ENCODE results near the gene ADAM8.

Gene ADAM8

DNA sequence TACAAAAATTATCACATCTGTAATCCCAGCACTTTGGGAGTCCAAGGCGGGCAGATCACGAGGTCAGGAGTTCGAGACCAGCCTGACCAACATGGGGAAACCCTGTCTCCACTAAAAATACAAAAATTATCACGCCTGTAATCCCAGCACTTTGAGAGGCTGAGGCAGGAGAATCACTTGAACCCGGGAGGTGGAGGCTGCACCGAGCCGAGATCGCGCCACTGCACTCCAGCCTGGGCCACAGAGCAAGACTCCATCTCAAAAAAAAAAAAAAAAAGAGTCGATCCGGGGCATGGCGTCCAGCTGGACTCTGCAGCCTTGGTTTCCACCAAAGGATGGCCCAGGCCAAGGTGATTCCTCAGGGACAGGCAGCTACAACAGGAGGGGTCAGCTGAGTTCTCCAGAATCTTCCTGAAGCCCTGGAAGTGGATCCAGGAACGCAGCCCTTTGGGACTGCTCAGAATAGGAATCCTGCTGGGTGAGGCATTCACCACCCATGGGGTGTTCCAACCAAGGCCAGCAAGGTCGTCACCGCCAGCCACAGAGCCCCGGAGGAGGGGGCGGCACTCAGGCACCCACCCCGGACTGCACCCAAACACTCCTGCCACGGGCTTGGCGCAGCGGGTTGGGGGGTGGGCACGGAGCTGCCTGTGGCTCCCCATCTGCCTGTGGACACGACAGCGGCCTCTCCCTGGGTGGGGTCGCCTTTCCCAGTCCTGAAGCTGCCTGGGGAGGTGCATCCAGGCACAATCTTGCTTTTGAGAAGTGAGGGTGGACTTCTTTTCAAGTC is 58.7 kb downstream of the ADAM8 start:
- peaks cover 16% of the 10 kb centered on the region for H3K27me3 ChIP-seq (ENCODE audit: insufficient read depth, poor library complexity, severe bottlenecking)

DNA sequence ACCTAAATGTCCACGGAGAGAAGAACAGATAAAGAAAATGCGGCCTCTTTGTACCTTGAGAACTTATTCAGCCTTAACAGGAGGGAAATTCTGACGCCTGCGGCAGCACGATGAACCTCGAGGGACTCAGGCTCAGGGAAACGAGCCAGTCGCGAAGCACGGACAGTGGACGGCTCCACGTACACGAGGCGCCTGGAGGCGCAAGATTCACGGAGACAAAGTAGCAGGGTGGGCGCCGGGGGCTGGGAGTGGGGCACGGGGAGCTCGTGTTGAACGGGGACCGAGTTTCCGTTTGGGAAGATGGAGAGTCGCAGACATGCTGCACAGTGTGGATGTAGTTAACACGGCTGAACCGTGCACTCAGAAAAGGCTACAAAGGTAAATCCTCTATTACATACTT is 59.9 kb downstream of the ADAM8 start:
- DNase-seq (ENCODE audit: low read depth in 1 of 2, low spot score in 1 of 2) = no peak
- H3K4me3 ChIP-seq (replicated peaks; ENCODE audit: insufficient read depth, low read length) = no peak overlapping the region
- no peak for TF ChIP-seq GABPA (IDR thresholded peaks at IDR 0.05; ENCODE audit: low read depth)
- TF ChIP-seq, protein P1, sequence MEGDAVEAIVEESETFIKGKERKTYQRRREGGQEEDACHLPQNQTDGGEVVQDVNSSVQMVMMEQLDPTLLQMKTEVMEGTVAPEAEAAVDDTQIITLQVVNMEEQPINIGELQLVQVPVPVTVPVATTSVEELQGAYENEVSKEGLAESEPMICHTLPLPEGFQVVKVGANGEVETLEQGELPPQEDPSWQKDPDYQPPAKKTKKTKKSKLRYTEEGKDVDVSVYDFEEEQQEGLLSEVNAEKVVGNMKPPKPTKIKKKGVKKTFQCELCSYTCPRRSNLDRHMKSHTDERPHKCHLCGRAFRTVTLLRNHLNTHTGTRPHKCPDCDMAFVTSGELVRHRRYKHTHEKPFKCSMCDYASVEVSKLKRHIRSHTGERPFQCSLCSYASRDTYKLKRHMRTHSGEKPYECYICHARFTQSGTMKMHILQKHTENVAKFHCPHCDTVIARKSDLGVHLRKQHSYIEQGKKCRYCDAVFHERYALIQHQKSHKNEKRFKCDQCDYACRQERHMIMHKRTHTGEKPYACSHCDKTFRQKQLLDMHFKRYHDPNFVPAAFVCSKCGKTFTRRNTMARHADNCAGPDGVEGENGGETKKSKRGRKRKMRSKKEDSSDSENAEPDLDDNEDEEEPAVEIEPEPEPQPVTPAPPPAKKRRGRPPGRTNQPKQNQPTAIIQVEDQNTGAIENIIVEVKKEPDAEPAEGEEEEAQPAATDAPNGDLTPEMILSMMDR (IDR thresholded peaks at IDR 0.05; ENCODE audit: insufficient read depth, low read length) = no peak
- TF ChIP-seq, protein P2, sequence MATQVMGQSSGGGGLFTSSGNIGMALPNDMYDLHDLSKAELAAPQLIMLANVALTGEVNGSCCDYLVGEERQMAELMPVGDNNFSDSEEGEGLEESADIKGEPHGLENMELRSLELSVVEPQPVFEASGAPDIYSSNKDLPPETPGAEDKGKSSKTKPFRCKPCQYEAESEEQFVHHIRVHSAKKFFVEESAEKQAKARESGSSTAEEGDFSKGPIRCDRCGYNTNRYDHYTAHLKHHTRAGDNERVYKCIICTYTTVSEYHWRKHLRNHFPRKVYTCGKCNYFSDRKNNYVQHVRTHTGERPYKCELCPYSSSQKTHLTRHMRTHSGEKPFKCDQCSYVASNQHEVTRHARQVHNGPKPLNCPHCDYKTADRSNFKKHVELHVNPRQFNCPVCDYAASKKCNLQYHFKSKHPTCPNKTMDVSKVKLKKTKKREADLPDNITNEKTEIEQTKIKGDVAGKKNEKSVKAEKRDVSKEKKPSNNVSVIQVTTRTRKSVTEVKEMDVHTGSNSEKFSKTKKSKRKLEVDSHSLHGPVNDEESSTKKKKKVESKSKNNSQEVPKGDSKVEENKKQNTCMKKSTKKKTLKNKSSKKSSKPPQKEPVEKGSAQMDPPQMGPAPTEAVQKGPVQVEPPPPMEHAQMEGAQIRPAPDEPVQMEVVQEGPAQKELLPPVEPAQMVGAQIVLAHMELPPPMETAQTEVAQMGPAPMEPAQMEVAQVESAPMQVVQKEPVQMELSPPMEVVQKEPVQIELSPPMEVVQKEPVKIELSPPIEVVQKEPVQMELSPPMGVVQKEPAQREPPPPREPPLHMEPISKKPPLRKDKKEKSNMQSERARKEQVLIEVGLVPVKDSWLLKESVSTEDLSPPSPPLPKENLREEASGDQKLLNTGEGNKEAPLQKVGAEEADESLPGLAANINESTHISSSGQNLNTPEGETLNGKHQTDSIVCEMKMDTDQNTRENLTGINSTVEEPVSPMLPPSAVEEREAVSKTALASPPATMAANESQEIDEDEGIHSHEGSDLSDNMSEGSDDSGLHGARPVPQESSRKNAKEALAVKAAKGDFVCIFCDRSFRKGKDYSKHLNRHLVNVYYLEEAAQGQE (IDR thresholded peaks at IDR 0.05; ENCODE audit: insufficient replicate concordance, low read depth) = no peak
- no peak for TF ChIP-seq SPI1 (IDR thresholded peaks at IDR 0.05; ENCODE audit: borderline replicate concordance, low read depth)
- no peak for TF ChIP-seq POLR2AphosphoS5 (IDR thresholded peaks at IDR 0.05; ENCODE audit: low read depth)
- H3K27ac ChIP-seq (replicated peaks) = no peak overlapping the region
- peaks cover 16% of the 10 kb centered on the region for H3K27me3 ChIP-seq (ENCODE audit: insufficient read depth, poor library complexity, severe bottlenecking)

More for the DNA sequence above, 58.7 kb downstream of the ADAM8 start:
- TF ChIP-seq GABPA (IDR thresholded peaks at IDR 0.05; ENCODE audit: low read depth) (no peak), POLR2AphosphoS5 (IDR thresholded peaks at IDR 0.05; ENCODE audit: low read depth) (no peak), SPI1 (IDR thresholded peaks at IDR 0.05; ENCODE audit: borderline replicate concordance, low read depth) (no peak)
- TF ChIP-seq, protein P2 (IDR thresholded peaks at IDR 0.05; ENCODE audit: insufficient replicate concordance, low read depth) = no peak
- TF ChIP-seq, protein P1 (IDR thresholded peaks at IDR 0.05; ENCODE audit: insufficient read depth, low read length) = no peak
- H3K4me3 ChIP-seq (replicated peaks; ENCODE audit: insufficient read depth, low read length) = no peak overlapping the region
- no peak for DNase-seq (ENCODE audit: low read depth in 1 of 2, low spot score in 1 of 2)
- no peak overlapping the region for H3K27ac ChIP-seq (replicated peaks)

DNA sequence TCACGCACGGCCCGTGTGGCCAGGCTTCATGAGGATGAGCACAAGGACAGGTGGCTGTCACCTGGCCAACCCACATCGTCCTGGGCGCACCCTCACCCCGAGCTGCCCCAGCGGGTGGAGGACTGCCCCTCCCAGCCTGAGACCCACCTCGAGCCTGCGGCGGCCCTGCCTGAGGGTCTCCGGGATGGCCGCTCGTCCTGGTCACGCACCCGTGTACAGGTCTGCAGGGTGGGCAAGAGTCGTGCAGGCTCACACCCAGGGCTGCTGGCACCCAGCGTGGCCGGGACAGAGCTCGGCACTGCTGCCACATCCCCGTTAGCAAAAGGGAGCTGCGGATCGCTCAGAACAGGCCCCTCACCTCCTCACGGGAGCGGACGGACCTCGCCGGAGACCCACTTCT is 61.1 kb downstream of the ADAM8 start:
- no peak for TF ChIP-seq GABPA (IDR thresholded peaks at IDR 0.05; ENCODE audit: low read depth)
- TF ChIP-seq, protein P1 (IDR thresholded peaks at IDR 0.05; ENCODE audit: insufficient read depth, low read length) = no peak
- TF ChIP-seq, protein P2 (IDR thresholded peaks at IDR 0.05; ENCODE audit: insufficient replicate concordance, low read depth) = no peak
- Histone ChIP-seq H3K27ac (replicated peaks) (no peak overlapping the region), H3K4me3 (replicated peaks; ENCODE audit: insufficient read depth, low read length) (no peak overlapping the region), H3K27me3 (ENCODE audit: insufficient read depth, poor library complexity, severe bottlenecking) (peaks cover 16% of the 10 kb centered on the region)
- DNase-seq (ENCODE audit: low read depth in 1 of 2, low spot score in 1 of 2) = no peak

All from HL-60 (cell line).